ENCODE measurements around the gene DCC. TPM values are rescaled to one million over a fixed set of nuclear protein-coding genes. Genes with fewer than 3 reads are reported as not detected.

DCC gene
- total RNA-seq, 1 donor from 2014 or later = not detected

DNA sequence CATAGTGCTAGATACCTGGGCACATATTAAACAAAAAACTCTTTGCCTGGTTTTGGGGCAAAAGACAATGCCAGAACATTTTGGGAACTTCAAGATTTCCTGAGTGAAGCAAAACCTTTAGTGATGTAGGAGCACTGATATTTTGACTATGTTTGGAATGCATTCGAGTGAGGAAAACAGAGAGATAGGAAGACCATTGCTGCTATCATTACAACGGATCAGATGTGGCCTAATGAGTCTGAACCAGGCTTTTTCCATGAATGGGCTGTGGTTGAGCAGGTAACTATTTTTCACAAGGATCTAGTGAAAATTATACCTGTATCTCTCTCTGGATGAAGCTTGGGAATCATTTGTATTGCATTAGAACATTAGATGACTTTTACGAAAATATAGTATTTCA lies 562.2 kb downstream of the DCC start:
- no peak for DNase-seq (ENCODE audit: low read depth)

GRCh38 chr18:52903857-52904256 lies 563.9 kb downstream of the DCC start:
- no peak for DNase-seq (ENCODE audit: low read depth)

GRCh38 chr18:52907543-52908308 lies 567.7 kb downstream of the DCC start:
- no peak for DNase-seq (ENCODE audit: low read depth)

DNA sequence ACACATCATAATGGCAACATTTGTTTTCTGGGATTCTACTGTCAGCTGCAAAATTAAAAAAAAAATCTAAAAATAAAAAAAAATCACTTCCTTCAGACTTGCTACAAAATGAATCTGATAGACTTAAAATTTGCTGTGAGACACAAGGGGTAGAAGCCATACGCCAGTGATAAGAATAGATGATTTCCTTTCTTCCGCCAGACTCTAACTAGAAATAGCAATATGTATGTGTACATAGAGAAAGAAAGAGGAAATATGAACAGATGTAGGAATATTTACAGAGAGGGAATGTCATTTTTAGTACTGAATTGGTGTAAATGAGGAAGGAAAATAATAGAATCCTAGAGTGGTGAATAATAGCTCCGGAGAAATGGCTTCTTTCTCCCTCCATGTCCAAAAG lies 574.2 kb downstream of the DCC start:
- no peak for DNase-seq (ENCODE audit: low read depth)

DNA sequence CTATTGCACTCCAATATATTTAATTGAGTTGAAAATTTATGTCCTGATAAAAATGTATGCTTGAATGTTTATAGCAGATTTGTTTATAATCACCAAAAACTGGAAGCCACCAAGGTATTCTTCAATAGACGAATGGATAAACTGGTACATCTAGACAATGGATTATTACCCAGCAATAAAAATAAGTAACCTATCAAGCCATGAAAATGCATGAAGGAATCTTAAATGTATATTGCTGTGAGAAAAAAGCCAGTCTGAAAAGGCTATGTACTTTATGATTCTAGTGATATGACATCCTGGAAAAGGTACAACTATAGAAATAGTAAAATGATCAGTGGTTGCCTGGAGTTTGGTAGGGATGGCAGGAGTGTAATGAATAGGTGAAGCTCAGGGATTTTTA lies 580.7 kb downstream of the DCC start:
- DNase-seq (ENCODE audit: low read depth) = no peak

- no peak for DNase-seq (ENCODE audit: low read depth)
These were observed 593.4 kb downstream of the DCC start for GRCh38 chr18:52933356-52933755.

DNA sequence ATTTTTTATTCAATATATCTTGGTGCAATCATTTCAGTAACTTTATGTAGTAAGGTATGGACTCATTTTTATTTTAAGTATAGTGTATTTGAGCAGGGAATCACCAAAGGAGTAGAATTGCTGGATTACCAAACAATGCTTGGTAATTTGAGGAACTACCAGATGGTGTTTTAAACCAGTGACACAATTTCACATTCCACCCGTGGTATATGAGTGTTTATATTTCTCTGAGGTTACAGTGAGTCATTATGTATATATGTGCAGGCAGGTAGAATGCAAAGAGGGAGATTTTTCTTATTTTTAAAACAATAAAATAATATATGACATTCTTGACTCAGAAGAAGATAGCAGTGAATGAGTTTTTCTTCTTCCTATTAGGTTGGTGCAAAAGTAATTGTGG lies 596.9 kb downstream of the DCC start:
- DNase-seq (ENCODE audit: low read depth) = no peak

DNA sequence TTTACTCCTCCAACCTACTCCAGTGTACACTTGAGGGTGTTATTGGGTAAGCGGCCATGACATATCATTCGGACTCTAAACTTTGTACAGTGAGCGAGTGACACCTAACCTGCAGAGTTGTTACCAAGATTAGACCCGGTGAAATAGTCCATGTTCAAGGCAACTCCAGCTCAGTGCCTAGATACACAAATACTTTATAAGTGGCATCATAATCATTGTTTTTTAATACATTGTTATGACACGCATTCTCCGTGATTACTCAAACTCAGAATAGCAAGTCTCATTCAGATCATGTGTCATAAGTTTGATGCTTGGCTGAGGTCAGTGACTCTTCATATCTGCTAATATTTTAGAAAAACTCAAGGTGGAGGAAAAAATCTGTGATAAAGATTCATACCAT lies 597.8 kb downstream of the DCC start:
- no peak for DNase-seq (ENCODE audit: low read depth)

- no peak for DNase-seq (ENCODE audit: low read depth)
These were observed 605.6 kb downstream of the DCC start for GRCh38 chr18:52945552-52945951.

DNA sequence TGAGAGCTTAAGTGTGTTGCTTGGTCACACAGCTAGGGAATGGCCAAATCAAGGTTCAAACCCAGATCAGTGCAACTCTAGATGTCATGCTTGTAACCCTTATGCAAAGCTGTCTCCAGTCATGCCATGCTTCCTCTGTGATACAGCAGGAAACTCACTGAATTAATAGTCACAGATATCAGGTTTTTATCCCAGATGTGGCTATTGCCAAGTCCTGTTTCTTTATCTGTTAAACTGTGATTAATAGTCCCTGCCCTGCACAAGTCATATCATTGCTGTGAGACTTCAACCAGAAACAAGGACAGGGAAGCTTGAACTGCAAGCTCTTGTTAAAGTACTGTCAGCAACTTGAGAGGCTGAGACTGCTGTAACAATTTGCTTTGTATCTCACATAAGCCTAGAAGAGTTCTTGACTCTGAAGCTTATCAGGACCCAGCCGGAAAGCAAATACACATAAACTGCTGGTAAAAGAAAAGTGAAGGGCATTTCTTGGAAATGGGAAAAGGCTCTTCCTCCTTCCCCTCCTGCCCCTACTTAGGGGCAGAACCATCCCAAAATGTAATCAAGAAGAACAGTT lies 609.0 kb downstream of the DCC start:
- no peak for DNase-seq (ENCODE audit: low read depth)

DNA sequence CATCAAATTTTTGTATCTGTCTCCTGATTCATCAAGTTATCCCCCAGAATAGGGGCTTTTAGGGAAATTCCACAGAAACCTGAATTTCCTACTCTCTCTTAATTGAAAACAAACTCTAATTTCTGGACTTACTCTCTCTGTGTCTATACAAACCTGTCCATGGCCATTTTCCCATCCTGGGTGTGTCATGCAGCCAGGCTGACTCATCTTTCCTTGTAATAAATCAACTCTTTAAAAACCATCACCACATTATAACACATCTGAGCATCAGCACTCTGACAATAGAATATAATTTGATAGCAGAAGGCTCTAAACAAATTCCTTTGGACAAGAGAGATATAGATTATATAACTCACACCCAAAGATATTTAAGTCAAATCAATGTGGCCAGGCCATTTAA lies 610.2 kb downstream of the DCC start:
- no peak for DNase-seq (ENCODE audit: low read depth)

GRCh38 chr18:52953387-52953786 lies 613.4 kb downstream of the DCC start:
- no peak for DNase-seq (ENCODE audit: low read depth)

- DNase-seq (ENCODE audit: low read depth) = no peak
These were observed 623.5 kb downstream of the DCC start for GRCh38 chr18:52963481-52963880.

- no peak for DNase-seq (ENCODE audit: low read depth)
These were observed 630.7 kb downstream of the DCC start for GRCh38 chr18:52970686-52971085.

DNA sequence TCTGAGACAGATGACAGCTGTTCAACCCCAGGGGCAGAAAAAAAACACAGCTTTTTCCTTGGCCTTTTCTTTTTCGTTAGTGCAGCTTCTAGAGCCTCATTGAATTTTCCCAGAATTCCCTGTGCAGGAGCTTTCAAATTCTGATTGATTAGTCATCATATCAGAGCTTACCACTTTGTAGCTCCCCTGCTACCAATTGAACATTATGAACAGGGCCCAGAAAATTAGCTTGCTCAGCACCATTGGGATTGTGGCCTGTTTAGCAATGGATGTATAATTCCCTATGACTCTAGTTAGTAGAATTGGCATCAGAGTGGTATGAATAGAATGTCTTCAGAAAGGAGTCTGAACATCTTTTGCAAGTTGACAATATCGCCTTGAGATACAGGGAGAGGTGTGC lies 631.1 kb downstream of the DCC start:
- DNase-seq (ENCODE audit: low read depth) = no peak

GRCh38 chr18:52979892-52980291 lies 639.9 kb downstream of the DCC start:
- no peak for DNase-seq (ENCODE audit: low read depth)

- no peak for DNase-seq (ENCODE audit: low read depth)
These were observed 651.2 kb downstream of the DCC start for GRCh38 chr18:52991246-52991645.

- DNase-seq (ENCODE audit: low read depth) = no peak
These were observed 652.0 kb downstream of the DCC start for GRCh38 chr18:52992041-52992440.

- no peak for DNase-seq (ENCODE audit: low read depth)
These were observed 655.9 kb downstream of the DCC start for GRCh38 chr18:52995875-52996274.

DNA sequence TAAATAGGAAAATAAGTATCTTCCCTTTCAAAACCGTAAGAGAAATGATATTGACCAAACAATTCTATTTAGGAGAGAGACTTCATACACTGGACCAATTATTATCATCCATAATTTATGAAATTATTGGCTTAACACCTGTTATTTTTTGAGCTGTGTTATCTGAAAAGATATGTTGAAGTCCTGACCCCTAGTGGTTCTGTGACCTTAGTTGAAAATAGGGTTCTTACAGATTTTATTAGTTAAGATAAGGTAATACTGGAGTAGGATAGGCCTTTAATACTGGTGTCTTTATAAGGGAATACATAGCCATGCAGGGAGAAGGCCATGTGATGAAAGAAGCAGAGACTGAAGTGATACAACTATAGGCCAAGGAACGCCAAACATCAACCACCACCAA lies 659.6 kb downstream of the DCC start:
- no peak for DNase-seq (ENCODE audit: low read depth)

- no peak for DNase-seq (ENCODE audit: low read depth)
These were observed 664.8 kb downstream of the DCC start for GRCh38 chr18:53004798-53005197.

GRCh38 chr18:53018791-53019190 lies 678.8 kb downstream of the DCC start:
- peak; percentile 1 for DNase-seq (ENCODE audit: low read depth)

GRCh38 chr18:53025247-53025646 lies 685.2 kb downstream of the DCC start:
- DNase-seq (ENCODE audit: low read depth) = no peak
